ENCODE data around the gene ATP8B1.

GRCh38 chr18:57767259-57768050 lies 35.7 kb downstream of the ATP8B1 start:
- TF ChIP-seq CEBPB (IDR thresholded peaks at IDR 0.05) (no peak), USF1 (IDR thresholded peaks at IDR 0.05) (no peak), MAX (IDR thresholded peaks at IDR 0.05) (no peak), FOXM1 (IDR thresholded peaks at IDR 0.05; ENCODE audit: borderline replicate concordance, low read depth) (no peak), RAD21 (IDR thresholded peaks at IDR 0.05; ENCODE audit: low read depth) (no peak), REST (IDR thresholded peaks at IDR 0.05; ENCODE audit: low read depth) (no peak), EP300 (IDR thresholded peaks at IDR 0.05; ENCODE audit: borderline replicate concordance) (no peak), TAF1 (IDR thresholded peaks at IDR 0.05; ENCODE audit: low read depth) (no peak), YY1 (IDR thresholded peaks at IDR 0.05; ENCODE audit: low read depth) (no peak), EGR1 (IDR thresholded peaks at IDR 0.05) (no peak), TCF12 (IDR thresholded peaks at IDR 0.05; ENCODE audit: low read depth) (no peak), NFIC (IDR thresholded peaks at IDR 0.05) (no peak), ZBTB7A (IDR thresholded peaks at IDR 0.05; ENCODE audit: low read depth) (no peak), CREB1 (IDR thresholded peaks at IDR 0.05; ENCODE audit: low read depth) (no peak)

Measured in Ishikawa (cell line).